CD4-positive, alpha-beta T cell treated with Interleukin-4 for 4 hours (primary cell): Measurements from ENCODE around the gene CAPG.

Source experiments
- DNase-seq: peaks from one replicate; pipeline ENCODE4 v3.0.0-alpha.2; 2020

CAPG gene

DNA sequence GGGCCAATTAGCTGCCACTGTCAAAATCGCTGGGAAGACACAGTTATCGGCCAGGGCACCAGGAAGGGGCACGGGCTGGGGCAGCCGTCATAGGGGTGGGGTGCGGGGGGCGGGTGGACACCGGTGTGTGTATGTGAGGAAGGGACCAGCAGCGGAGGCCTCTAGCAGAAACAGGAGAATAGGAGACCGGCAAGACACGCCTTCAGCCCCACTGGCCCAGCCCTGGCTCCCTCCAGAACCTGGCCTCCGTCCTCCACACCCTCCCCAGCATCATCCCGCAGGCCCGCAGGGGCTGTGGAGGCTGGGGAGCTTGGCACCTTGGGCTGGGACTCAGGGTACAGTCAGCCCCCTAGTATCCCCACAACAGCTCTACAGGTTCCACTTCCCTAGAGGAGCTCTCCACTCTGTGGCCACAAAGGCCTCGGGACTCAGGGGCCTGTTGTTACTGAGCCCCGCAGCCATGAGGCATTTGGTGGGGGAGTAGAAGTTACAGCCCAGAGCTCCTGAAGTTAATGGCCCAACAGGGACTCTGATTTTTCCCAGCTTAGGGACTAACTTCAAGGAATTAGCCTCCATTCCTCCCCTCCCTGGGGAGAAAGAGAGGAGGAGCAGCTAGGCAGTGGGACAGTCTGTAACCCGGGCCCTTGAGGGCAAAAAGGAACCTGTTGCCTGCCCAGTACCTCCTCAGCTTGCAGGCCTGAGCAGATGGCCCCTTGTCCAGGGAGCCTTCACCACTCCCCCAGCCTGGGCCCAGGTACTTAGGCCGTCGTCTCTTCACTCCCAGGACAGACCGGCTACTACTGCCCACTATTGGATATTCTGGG lies 28.2 kb upstream of the CAPG start:
- no peak for DNase-seq

DNA sequence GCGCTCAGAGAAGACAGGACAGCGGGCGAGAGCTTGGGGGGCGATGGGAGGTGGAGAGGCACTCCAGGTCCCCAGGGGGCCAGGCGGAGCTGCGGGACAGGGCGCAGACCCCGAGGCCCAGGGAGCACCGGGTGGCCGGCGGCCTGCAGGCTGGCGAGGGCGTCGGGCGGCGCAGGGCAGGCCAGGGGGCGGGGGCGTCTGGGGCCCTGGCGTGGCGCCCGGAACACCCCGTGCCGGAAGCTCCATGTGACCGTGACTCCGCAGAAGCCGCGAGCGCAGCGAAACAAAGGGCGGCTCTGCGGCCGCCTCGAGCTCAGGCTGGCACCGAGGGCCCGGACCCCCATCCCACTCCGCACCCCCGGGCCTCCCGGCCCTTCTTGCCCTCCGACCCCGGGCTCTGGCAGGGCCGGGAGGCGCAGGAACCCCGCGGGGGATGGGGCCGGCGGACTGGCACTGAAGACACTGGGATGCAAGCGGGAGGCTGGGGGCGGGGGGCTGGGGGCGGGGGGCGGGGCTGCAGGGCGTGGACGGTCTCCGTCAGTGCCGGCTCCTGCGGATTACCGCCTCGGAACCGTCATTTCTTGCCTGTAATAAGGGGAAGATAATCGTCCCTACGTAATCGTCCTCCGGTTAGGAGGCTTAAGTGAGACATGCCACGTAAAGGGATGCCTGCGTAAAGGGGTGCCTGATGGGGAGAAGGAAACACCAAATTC lies 27.5 kb upstream of the CAPG start:
- DNase-seq: peak; percentile 70

DNA sequence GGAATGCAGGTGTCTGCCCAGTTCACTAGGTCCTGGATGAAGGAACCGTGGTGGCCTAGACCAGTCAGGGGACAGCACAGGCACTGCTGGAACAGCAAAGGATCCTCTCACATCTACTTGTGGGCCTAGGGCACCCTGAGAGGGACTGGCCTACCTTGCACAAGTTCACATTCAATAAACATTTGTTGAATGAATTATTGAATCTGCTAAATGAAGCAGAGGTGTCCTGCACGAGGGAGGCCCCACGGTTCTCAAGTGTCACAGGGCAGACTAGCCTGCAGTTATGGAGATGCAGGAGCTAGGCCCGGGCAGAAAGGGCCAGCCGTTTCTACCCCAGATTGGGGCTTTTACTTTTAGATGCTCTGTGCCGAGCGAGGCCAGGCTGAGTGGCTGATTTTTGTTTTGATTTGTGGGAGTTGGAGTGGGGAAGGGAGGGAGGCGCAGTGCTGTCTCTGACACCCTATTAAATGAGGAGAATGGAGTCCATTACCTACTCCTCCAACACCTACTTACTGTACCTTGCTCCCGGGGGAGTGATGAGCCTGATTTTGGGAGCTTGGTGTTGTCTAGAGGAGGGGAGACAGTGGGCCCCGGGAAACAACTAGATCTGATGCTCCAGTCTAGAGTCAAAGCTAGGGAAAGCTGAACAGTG lies 26.8 kb upstream of the CAPG start:
- DNase-seq: no peak

GRCh38 chr2:85435981-85436835 lies 26.0 kb upstream of the CAPG start:
- DNase-seq: no peak

GRCh38 chr2:85435220-85435958 lies 25.2 kb upstream of the CAPG start:
- no peak for DNase-seq

DNA sequence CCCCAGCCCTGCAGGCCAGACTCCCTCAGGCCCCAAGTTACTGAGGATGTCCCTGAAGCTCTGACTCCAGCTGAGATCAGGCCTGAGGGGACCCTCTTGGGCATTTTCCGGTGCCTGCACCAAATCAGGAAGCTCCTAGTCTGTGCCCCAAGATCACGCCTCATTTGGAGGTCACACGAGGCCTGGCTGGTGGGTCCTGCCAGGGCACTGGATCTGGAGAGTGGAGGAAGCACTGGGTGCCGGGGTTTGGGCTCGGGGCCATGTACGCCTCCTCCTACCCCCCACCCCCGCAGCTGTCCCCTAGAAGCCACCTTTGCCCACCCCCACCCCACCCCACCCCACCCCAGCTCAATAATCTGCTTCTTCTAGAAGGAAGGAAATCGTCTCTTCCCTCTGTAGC lies 24.5 kb upstream of the CAPG start:
- DNase-seq: no peak

- no peak for DNase-seq
Observed at GRCh38 chr2:85433511-85434089, 23.4 kb upstream of the CAPG start.

GRCh38 chr2:85431570-85432205 lies 21.5 kb upstream of the CAPG start:
- DNase-seq: no peak

DNA sequence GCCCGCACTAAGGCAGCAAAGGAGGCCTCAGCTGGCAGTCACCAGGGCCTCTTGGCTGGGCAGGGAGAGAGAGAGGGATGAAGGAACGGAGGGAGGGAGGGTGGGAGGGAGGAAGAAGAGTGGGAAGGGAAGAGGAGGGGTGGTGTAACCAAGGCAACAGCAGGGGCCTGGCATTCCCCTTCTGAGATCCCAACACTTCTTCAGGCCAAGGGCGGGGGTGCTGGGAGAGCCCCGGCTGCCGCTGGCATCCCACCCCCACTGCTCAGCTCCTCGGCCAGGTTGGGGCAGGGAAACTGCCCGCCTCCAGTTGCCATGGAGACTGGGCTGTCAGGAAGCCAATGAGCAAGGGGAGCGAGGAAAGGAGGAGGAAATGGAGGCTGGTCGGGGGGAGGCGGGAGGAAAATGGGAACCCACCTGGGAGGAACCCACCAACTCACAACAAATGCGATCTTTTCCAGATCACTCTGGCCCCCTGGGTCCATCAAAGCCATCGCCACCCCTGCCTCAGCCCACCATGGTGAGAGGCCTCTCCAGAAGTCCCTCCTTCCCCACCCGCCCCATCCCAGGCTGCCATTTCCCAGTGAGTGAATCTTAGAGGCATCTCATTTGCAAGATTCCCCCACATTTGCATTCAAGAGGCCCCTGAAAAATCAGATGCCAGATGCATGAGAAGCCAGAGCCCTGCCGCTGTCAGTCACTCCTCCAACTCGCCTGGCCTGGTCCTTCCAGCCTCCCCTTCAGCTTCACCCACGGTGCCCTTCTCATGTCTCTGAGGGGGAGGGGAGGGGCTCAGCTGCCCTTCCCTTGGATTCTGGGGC lies 20.8 kb upstream of the CAPG start:
- no peak for DNase-seq

DNA sequence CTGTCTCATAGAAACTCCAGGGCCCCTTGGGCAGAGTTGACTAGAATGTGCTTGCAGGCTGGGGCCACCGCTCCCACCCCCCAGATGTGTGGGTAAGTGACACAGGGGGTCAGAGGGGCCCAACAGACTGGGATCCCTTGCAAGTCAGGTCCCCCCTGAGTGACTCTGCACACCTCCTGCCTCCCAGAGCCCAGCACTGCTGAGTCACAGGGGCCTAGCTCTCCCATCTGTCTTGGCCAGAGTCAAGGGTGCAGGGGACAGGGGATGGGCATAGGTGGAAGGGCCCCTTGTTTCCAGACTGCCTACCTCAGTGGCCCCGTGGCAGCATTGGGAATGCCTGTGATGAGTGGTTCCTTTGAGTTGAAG lies 19.7 kb upstream of the CAPG start:
- DNase-seq: no peak

- DNase-seq: no peak
Observed at GRCh38 chr2:85429213-85429923, 19.2 kb upstream of the CAPG start.

DNA sequence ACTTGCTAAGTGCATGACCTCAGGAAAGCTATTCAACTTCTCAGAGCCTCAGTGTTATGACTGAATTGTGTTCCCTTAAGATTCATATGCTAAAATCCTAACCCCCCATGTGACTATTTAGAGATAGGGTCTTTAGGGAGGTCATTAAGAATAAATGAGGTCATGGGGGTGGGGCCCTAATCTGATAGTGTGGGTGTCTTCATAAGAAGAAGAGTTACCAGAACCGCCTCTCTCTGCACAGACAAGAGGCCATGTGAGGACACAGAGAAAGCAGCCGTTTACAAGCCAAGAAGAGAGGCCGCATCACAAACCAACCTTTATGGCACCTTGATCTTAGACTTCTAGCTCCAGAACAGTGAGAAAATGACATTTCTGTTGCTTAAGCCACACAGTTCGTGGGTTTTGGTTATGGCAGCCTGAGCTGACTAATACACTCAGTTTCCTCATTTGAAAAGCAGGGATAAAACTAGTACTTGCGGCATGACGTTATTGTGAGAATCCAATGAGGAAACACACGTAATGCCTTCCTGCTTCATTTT lies 18.2 kb upstream of the CAPG start:
- DNase-seq: no peak

GRCh38 chr2:85427300-85427835 lies 17.2 kb upstream of the CAPG start:
- DNase-seq: no peak

- no peak for DNase-seq
Observed at GRCh38 chr2:85425588-85425987, 15.4 kb upstream of the CAPG start.

GRCh38 chr2:85423525-85423924 lies 13.4 kb upstream of the CAPG start:
- DNase-seq: no peak

DNA sequence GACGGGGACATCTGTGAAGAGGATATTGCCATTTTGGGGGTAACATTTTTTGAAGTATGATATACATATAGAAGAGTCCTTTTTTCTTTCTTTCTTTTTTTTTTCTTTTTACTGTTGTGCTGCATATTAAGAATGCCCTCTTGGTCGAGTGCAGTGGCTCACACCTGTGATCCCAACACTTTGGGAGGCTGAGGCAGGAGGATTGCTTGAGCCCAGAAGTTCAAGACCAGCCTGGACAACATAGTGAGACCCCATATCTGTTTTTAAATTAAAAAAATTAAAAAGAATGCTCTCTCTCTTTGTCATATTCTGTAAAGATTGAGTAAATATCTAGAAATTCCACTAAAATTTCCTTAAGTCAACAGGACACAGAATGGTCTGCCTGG lies 11.9 kb upstream of the CAPG start:
- DNase-seq: no peak

- DNase-seq: no peak
Observed at GRCh38 chr2:85421260-85422071, 11.3 kb upstream of the CAPG start.

DNA sequence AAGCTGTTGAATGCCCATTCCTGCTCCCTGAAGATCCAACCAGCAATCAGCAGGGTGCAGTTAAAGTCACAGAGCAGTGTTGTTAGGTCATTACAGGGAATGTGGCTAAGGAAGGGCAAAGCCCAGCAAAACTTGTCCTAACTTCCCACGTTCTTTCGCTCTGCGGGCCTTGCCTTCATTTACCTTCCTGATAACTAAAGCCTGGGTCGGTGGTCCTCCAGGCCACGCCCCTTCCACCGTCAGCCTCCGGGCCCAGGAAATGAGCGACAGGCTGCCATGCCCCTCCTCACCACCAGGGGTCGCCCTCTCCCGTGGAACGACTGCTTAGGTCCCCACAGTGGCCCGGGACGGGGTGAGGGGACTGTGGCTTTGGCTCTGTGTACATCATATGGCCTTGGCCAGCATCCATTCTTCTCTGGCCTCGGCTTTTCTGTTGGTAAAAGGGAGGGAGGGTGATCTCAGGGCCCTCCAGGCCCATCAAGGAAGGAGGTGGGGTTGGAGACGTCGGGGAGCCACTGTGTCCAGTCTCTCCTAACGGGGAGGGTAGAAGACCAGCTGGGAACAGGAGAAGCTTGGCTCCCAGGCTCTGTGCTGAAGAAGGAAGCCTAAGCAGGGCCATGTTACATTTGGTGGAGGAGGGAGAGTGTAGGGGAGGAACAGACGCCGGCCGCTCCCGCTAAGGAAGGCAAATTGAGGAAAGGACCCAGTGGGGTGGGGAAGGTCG lies 10.5 kb upstream of the CAPG start:
- peak; percentile 79 for DNase-seq
